Measurements from ENCODE around the gene CAPN7.
"Not testable (repeated sequence)": the region's sequence is repeated elsewhere in the genome, so short reads cannot be mapped to it uniquely, and the experiment has no call there.

CAPN7 gene

DNA sequence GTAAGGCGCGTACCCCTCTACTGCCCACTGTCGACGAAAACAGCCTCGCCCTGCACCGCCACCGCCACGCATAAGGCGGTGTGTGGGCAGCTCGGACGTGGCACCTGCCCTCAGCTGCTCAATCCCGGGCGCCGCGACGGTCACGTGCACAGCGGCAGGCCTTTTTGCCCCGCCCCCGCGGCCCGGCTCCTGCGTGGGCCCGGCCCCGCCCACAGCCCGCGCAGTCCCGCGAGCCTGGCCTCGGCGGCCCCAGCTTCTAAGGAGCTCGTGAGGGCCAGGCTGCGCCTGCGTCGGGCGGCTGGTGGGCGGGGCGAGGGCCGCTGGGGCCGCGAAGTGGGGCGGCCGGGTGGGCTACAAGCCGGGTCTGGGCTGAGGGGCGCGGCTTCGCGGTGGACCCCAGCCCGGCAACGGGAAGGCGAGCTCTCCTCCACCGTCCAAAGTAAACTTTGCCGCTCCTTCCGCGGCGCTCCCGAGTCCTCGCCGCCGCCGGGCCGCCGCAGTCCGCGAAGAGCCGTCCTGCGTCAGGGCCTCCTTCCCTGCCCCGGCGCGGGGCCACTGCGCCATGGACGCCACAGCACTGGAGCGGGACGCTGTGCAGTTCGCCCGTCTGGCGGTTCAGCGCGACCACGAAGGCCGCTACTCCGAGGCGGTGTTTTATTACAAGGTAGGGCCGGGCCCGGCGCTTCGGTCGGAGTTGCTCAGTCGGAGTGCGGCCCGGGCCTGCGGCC, at the start of gene CAPN7:
CAPN7 (plus strand) TSS at position 313 of the 728 bp plus-strand sequence; CDS start at position 563, 250 bp downstream.
- DNase-seq = peak; percentile 96

GRCh38 chr3:15157441-15157840, 48.6 kb upstream of the CAPN7 start:
- no peak for DNase-seq

DNA sequence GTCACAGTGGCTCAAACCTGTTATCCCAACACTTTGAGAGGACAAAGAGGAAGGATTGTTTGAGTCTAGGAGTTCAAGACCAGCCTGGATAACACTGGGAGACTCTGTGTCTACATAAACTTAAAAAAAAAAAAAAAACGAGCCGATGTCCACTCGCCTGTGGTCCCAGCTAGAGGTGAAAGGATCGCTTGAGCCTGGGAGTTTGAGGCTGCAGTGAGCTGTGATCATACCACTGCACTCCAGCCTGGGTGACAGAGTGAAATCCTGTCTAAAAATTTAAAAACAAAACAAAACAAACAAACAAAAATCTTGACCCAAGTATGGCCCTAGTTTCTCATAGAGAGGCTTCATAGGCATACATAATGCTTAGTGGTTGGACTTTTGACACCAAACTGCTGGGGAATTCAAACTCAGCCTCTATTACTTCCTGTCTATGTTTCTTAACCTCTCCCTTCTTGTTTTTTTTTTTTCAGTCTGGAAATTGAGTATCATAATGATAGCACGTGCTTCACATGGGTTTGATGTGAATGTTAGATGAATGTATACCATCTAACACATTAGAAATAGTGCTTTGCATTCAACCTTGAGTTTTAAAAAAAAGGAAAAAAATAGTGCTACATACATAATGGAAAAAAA, 46.4 kb upstream of the CAPN7 start:
- DNase-seq = no peak

DNA sequence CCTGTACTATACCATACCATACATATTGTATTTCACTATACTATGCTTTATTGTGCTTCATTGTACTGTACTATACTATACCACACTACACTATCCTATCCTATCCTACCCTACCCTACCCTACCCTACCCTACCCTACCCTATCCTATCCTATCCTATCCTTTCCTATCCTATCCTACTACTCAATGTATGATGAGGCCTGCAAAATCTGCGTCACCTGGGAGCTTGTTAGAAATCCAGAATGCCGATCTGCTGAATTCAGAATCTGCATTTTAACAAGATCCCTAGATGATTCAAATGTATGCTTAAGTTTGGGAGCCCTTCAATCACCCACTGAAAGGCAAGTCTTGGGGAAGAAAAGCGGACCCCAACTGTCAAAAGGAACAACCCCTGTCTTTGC, 45.4 kb upstream of the CAPN7 start:
- DNase-seq = no peak

DNA sequence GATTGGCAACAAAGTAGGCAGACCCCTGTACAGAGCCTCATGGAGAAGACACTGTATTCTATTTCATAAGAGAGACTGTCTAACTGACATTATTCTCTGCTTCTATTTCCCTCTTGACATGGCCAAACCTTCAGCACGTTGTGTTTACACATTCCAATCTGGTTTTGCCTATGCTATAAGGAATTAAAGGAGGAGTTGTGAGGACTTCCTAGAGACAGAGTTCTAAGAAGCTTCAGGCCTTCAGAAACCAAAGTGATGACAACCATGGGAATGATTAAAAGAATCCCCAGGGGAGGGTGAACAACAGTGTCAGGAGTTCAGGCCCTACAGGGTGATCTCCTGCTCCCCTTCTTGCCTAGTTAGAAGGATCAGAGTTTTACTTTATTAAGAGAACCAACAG, 44.9 kb upstream of the CAPN7 start:
- DNase-seq = no peak

DNA sequence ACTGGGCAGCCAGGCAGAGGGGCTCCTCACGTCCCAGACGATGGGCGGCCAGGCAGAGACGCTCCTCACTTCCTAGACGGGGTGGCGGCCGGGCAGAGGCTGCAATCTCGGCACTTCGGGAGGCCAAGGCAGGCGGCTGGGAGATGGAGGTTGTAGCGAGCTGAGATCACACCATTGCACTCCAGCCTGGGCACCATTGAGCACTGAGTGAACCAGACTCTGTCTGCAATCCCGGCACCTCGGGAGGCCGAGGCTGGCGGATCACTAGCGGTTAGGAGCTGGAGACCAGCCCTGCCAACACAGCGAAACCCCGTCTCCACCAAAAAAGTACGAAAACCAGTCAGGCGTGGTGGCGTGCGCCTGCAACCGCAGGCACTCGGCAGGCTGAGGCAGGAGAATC, 42.4 kb upstream of the CAPN7 start:
- DNase-seq = not testable (repeated sequence)

DNA sequence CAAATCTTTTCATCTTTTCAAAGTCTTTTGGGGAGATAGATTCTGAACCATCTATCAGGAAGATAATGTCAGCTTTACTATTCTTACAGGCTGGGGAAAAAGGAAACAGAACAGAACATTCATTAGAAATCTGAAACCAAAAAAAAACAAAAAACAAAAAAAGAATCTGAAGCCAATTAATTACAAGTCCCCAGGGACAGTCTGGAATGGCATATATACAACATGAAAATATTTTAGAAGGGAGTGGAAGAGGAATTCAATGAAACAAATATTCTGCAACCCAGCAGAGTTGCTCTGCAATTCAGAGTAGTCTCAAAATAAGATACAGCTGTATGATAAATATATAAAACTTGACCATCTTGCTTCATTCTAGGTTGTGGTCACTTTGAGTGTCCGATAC, 41.7 kb upstream of the CAPN7 start:
- DNase-seq = no peak

DNA sequence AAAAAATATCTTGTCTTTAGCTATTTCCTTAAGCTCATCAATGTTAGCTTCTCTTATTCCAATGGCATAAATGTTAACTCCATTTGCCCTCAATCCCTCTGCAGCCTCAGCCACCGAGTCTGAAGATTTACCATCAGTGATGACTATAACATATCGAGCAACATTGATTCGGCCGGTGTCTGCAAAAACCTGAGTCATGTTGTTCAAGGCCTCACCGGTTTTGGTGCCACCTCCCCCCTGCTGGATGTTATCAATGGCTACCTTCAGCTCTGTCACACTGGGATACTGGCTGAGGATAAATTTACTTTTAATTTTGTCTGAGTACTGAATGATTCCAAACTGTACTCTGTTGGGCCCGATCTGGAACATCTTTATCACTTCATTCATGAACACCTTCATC, 41.0 kb upstream of the CAPN7 start:
- no peak for DNase-seq

DNA sequence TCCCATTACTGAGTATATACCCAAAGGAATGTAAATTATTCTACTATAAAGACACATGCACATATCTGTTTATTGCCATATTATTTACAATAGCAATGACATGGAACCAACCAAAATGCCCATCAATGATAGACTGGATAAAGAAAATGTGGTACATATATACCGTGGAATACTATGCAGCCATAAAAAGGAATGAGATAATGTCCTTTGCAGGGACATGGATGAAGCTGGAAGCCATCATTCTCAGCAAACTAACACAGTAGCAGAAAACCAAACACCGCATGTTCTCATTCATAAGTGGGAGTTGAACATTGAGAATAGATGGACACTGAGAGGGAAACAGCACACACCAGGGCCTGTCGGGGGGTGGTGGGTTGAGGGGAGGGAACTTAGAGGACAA, 39.7 kb upstream of the CAPN7 start:
- not testable (repeated sequence) for DNase-seq

DNA sequence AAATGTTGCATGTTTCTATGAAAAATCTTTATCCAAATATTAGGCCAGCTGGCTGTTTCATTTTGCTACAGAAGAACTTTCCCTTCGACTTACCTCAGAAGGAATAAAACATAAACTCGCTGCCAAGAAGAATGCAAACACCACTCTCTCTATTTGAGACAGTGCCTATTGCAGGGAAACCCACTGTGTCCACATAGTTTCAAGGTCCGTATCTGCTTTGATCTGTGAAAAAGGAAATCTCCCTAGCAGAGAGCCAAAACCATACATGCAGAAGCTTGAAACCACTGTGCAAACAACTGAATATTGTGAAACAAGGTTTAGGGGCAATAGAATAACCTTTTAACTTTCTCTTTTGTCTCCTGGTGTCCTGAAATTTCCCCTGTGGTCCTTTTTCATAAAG, 35.0 kb upstream of the CAPN7 start:
- no peak for DNase-seq

GRCh38 chr3:15172806-15173205, 33.2 kb upstream of the CAPN7 start:
- no peak for DNase-seq

GRCh38 chr3:15174953-15175352, 31.1 kb upstream of the CAPN7 start:
- no peak for DNase-seq

DNA sequence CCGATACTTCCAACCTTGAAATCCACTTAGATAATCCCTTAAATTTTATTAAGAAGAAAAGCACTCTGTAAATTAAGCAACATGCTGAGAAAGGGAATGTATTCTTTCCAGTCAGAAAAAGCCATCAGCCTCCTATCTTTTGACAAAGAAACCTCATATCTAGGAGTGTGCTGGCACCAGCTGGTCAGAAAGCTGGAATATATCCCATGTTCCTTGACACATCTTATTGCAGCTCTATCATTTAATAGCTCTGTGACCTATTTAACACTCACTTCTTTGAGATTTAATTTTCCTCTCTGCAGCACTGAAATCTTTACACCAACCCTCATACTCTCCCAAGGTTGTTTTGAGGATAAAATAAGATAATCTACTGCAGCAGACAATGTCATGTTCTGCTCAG, 30.4 kb upstream of the CAPN7 start:
- no peak for DNase-seq

- DNase-seq = no peak
Measured at GRCh38 chr3:15180042-15180611, 25.9 kb upstream of the CAPN7 start.

DNA sequence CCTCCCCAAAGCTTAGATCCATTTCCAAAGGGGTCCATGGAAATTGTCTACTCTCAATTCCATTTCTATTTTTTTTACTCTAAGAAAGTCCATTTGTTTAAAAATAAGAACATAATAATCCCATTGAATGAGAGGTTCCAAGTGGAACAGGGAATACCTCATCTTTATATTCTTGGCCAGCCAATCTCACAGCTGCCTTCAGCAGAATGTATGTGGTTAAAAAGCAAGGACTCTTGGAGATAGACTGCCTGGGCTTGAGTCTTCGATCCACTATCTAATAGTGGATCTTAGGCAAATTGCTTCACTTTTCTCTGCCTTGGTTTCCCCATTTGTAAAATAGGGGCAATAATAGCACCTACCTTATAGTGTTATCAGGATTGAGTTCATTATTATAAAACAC, 24.5 kb upstream of the CAPN7 start:
- no peak for DNase-seq

DNA sequence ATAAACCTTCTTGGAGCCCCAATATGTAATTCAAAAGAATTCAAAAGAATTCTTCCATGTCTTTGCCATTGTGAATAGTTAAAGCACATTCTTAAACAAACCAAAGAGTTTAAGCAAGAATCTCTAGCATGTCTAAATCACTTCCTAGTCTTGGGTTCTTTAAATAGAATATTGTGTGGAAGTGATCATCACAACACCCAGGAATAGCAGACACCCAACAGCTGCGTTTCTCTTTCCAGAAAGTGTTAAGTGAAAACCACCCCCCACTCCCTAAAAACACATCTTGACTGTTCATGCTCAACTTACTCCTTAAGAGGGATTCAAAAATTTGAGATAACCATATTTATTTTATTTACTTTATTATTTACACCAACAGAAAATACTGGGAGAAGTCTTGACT, 24.1 kb upstream of the CAPN7 start:
- no peak for DNase-seq

DNA sequence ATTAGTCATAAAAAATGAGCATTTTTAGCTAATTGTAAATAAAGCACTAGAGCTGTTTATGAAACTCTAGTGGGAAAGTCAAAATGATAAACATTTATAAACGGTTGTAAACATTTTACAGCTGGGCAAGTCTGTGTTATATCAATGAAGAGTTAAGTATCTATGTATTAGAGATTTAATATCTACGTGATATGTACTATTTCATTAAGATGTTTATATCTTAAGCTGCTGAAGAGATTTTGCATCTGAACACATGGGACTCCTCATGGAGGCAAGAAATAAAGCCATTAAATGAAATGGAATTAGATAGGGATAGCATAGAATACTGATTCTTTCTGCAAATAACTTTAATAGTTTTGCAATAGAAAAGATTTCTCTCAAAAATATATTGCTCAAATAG, 23.0 kb upstream of the CAPN7 start:
- no peak for DNase-seq

- DNase-seq = no peak
Measured at GRCh38 chr3:15185404-15185803, 20.6 kb upstream of the CAPN7 start.

- no peak for DNase-seq
Measured at GRCh38 chr3:15186101-15186476, 20.0 kb upstream of the CAPN7 start.

GRCh38 chr3:15186477-15187164, 19.4 kb upstream of the CAPN7 start:
- DNase-seq = not testable (repeated sequence)

DNA sequence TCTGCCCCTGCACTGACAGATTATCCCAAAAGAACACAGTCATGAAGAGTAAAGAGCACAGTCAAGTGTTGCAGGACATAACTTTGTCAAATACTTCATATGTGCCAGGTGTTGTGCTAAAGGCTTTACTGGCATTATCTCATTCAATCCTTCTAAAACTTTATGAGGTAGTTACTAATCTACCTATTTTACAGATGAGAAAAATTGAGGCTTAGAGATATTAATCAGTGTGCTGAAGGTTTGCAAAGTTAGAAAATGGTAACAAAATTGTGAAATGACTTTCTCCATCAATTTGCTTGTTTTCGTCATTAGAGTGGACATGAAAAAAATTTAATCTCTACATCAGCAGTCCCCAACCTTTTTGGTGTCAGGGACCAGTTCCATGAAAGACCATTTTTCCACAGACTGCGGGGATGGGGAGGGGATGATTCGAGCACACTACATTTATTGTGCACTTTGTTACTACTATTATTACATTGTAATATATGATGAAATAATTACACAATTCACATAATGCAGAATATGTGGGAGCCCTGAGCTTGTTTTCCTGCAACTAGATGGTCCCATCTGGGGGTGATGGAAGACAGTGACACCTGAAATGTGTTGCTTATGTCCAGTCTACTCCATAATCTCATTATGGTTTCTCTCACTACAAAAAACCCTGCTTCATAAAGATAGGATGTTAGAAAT, 8.6 kb upstream of the CAPN7 start:
- DNase-seq = no peak

DNA sequence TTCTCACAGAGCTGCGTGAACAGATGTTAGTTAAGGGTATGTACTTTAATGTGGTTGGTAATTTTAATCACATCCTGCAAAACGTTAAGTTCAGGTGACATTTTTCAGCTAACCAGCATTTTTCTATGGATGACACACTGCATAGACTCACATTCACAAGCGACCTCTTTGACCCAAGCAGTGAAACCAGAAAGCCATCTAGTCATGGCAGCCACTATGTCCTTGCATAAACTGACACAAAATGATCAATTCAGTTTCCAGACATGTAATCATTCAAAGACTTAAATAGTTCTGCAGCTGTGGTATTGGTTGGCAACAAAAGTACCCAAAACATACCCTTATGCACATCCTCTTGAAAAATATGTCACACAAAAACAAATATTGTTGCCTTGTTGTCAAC, 7.4 kb upstream of the CAPN7 start:
- DNase-seq = no peak

- DNase-seq = no peak
Measured at GRCh38 chr3:15199493-15200105, 6.4 kb upstream of the CAPN7 start.
